Kidney epithelial cell (primary cell): ENCODE results near the gene ARL15. TPM values are rescaled to one million over a fixed set of nuclear protein-coding genes. Genes with fewer than 3 reads are reported as not detected.

Source experiments
- DNase-seq: peaks from one replicate; pipeline ENCODE4 v3.0.0-alpha.2; 2010; ENCODE audit warnings: low read depth
- H3K27me3 ChIP-seq: 2 replicates; pipeline ENCODE4 v1.6.0; 2011; ENCODE audit warnings: low read length; ENCODE audit not compliant: control insufficient read depth, insufficient read depth
- H3K36me3 ChIP-seq: 2 replicates; pipeline ENCODE4 v1.5.1; 2011; ENCODE audit warnings: low read length; ENCODE audit not compliant: control insufficient read depth, insufficient read depth
- H3K4me3 ChIP-seq: 2 replicates; pipeline ENCODE4 v1.5.1; 2011; ENCODE audit warnings: low read depth, mild to moderate bottlenecking, control low read depth, low read length
- total RNA-seq: library from RNA; depleted of rRNA; stranded (reverse); fragments of >200 nt; gene quantifications from 2 replicates; pipeline ENCODE4 v1.2.3, GENCODE V29; 2015
- TF ChIP-seq, protein P1 (sequence below): IDR thresholded peaks from 2 replicates; pipeline ENCODE4 v1.5.1; 2011; ENCODE audit warnings: mild to moderate bottlenecking, moderate library complexity, low read length, control low read depth, inconsistent platforms; ENCODE audit not compliant: insufficient read depth, poor library complexity, severe bottlenecking

ARL15 gene
- total RNA-seq, 1 donor from 2014 or later, result 9.7 TPM

DNA sequence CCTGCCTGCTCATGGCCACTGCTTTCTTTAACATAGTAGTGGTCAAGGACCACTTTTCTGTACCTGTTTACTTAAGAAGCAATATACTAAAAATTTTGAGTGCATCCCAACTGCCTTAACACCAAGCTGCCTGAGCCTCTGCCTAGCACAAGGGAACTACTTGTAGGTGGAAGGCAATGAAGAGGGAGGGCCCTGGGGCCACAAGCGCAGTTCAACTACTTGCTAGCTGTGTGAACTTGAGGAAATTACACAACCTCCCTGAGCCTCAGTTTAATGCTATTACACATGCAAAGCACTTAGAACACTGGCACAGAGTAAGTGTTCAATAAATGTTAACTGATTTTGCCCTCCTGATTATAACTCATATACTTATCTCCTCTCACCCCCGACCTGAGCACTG lies 6.3 kb downstream of the ARL15 start:
- Histone ChIP-seq H3K27me3 (no peaks in the 10 kb centered on the region), H3K36me3 (no peaks in the 10 kb centered on the region), H3K4me3 (no peak overlapping the region)
- DNase-seq, result no peak
- TF ChIP-seq, protein P1, sequence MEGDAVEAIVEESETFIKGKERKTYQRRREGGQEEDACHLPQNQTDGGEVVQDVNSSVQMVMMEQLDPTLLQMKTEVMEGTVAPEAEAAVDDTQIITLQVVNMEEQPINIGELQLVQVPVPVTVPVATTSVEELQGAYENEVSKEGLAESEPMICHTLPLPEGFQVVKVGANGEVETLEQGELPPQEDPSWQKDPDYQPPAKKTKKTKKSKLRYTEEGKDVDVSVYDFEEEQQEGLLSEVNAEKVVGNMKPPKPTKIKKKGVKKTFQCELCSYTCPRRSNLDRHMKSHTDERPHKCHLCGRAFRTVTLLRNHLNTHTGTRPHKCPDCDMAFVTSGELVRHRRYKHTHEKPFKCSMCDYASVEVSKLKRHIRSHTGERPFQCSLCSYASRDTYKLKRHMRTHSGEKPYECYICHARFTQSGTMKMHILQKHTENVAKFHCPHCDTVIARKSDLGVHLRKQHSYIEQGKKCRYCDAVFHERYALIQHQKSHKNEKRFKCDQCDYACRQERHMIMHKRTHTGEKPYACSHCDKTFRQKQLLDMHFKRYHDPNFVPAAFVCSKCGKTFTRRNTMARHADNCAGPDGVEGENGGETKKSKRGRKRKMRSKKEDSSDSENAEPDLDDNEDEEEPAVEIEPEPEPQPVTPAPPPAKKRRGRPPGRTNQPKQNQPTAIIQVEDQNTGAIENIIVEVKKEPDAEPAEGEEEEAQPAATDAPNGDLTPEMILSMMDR, result no peak

DNA sequence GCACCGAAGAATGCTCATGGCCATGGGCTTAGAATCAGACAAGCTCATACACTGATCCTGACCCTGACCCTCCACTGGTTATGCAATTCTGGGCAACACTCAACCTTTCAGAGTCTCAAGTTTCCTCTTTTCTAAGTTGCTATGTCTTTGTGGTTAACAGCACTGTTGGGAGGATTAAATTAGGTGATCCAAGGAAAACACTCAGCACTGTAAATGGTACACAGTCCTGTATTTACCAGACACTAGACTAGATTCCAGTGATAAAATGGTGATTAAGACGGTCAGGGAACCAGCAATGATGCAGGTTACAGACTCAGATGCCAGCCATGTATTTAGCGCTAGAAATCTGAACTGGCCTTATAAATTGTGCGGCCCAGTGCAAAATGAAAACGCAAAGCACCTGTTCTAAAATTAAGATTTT lies 8.1 kb downstream of the ARL15 start:
- TF ChIP-seq, protein P1, result no peak
- Histone ChIP-seq H3K27me3 (no peaks in the 10 kb centered on the region), H3K36me3 (no peaks in the 10 kb centered on the region), H3K4me3 (no peak overlapping the region)
- no peak for DNase-seq

DNA sequence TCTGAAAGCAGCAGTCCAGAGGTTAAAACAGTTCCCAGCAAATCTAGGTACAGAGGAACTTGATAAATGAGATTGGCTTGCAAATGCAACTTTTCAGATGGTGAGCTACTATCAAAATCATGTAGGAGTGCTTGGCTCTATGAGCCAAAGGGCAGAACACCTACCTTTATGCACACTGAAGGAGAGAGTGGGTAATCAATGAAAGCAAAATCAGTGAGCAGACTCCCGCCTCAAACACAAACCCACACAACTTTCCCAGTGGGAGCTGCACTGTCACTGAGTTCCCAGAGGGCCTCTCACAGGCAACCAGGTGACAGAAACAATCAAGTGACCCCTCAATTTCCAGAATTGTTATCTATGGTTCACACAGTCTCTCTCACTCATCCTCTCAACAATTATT lies 8.5 kb downstream of the ARL15 start:
- Histone ChIP-seq H3K4me3 (no peak overlapping the region), H3K36me3 (no peaks in the 10 kb centered on the region), H3K27me3 (no peaks in the 10 kb centered on the region)
- TF ChIP-seq, protein P1, result no peak
- DNase-seq, result no peak

DNA sequence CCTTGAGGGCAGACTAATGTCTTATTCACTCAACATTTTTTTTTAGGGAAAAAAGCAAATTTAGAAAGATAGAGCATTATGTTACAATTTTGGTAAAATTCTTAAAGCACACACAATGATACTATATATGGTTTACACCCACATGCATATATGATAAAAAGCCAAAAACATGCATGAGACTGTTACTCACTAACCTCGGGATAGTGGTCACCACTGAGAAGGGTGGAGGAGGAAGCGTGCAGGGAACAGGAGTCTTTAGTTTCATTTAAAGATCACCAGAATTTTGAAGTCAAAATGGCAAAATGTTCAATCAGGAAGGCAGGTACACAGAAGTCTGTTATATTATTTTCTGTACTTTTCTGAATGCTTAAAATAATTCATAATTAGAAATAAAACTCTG lies 9.2 kb downstream of the ARL15 start:
- Histone ChIP-seq H3K36me3 (no peaks in the 10 kb centered on the region), H3K4me3 (no peak overlapping the region), H3K27me3 (no peaks in the 10 kb centered on the region)
- TF ChIP-seq, protein P1, result no peak
- no peak for DNase-seq

DNA sequence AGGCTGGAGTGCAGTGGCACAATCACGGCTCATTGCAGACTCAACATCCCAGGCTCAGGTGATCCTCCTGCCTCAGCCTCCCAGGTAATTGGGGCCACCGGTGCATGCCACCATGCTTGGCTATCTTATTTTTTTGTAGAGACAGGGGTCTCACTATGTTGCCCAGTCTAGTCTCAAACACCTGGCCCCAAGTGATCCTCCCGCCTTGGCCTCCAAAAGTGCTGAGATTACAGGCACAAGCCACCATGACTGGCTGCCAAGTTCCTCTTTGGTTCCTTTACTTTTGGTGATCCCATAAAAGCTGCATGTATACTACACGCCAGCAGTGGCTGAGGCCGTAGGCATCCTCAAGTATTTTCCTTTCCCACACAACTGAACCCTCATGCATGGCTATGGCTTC lies 11.4 kb downstream of the ARL15 start:
- no peak for DNase-seq
- Histone ChIP-seq H3K36me3 (no peaks in the 10 kb centered on the region), H3K4me3 (no peak overlapping the region), H3K27me3 (no peaks in the 10 kb centered on the region)
- TF ChIP-seq, protein P1, result no peak

DNA sequence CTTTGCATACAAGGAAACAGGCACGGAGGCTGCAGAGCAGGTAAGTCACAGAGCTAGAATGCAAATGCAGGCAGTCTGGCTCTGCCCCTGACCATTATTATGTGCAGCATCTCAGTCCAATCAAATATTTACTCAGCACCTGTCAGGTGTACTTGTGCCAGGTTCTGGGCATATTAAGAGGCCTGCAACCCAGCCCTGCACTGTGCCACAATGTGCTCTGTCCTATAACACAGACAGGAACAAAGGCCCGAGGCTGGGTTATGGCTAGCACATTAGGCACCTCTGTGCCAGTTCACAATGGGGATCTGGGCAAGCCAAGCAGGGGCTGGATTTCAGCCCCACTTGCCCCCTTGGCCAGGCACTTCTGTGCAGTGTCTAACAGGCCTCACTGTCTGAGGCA lies 14.0 kb downstream of the ARL15 start:
- no peak overlapping the region for H3K4me3 ChIP-seq
- no peak for DNase-seq
- no peaks in the 10 kb centered on the region for H3K36me3 ChIP-seq
- no peaks in the 10 kb centered on the region for H3K27me3 ChIP-seq
- TF ChIP-seq, protein P1, result no peak
